ENCODE data around the gene GYG1.

The GYG1 gene

GRCh38 chr3:149001727-149002126, 10.4 kb downstream of the GYG1 start:
- Histone ChIP-seq H4K20me1 (ENCODE audit: insufficient read depth, low read length) (0 out of 2 replicates have a peak, but pooled peaks cover 5% of the 10 kb centered on the region), H3K4me3 (ENCODE audit: low read length) (no peak overlapping the region), H3K27me3 (ENCODE audit: low read depth, low read length) (no peaks in the 10 kb centered on the region), H3K4me2 (ENCODE audit: low read length) (no peak overlapping the region), H3K79me2 (ENCODE audit: low read length) (no peaks in the 10 kb centered on the region), H3K27ac (ENCODE audit: low read length) (no peak overlapping the region), H3K9me3 (ENCODE audit: insufficient read depth, low read length) (no peaks in the 10 kb centered on the region), H2AFZ (ENCODE audit: low read depth, low read length) (no peak overlapping the region), H3K4me1 (ENCODE audit: low read length) (peaks cover 22% of the 10 kb centered on the region), H3K9ac (ENCODE audit: low read length) (no peak overlapping the region), H3K36me3 (replicated peaks; ENCODE audit: low read depth, low read length) (peaks cover 21% of the 10 kb centered on the region)
- TF ChIP-seq EZH2phosphoT487 (IDR thresholded peaks at IDR 0.05; ENCODE audit: low read depth) (no peak), CTCF (IDR thresholded peaks at IDR 0.05; ENCODE audit: low read depth, low read length) (no peak)

- H3K27me3 ChIP-seq (ENCODE audit: low read depth, low read length), result no peaks in the 10 kb centered on the region
- H3K4me1 ChIP-seq (ENCODE audit: low read length), result peaks cover 19% of the 10 kb centered on the region
- no peak for TF ChIP-seq CTCF (IDR thresholded peaks at IDR 0.05; ENCODE audit: low read depth, low read length)
- no peak for TF ChIP-seq EZH2phosphoT487 (IDR thresholded peaks at IDR 0.05; ENCODE audit: low read depth)
- no peaks in the 10 kb centered on the region for H3K79me2 ChIP-seq (ENCODE audit: low read length)
- H3K36me3 ChIP-seq (replicated peaks; ENCODE audit: low read depth, low read length), result peaks cover 18% of the 10 kb centered on the region
- 0 out of 2 replicates have a peak overlapping the region, but pooled peaks have one; percentile 1 for H3K4me3 ChIP-seq (ENCODE audit: low read length)
- H3K4me2 ChIP-seq (ENCODE audit: low read length), result peak overlapping the region; percentile 37
- no peak overlapping the region for H3K27ac ChIP-seq (ENCODE audit: low read length)
- no peak overlapping the region for H2AFZ ChIP-seq (ENCODE audit: low read depth, low read length)
- H3K9ac ChIP-seq (ENCODE audit: low read length), result no peak overlapping the region
- no peaks in the 10 kb centered on the region for H3K9me3 ChIP-seq (ENCODE audit: insufficient read depth, low read length)
- H4K20me1 ChIP-seq (ENCODE audit: insufficient read depth, low read length), result 0 out of 2 replicates have a peak, but pooled peaks cover 5% of the 10 kb centered on the region
These were observed 12.4 kb downstream of the GYG1 start for GRCh38 chr3:149003653-149004305.

- Histone ChIP-seq H3K4me1 (ENCODE audit: low read length) (peaks cover 13% of the 10 kb centered on the region), H3K4me3 (ENCODE audit: low read length) (no peak overlapping the region), H3K79me2 (ENCODE audit: low read length) (no peaks in the 10 kb centered on the region), H3K27me3 (ENCODE audit: low read depth, low read length) (no peaks in the 10 kb centered on the region), H4K20me1 (ENCODE audit: insufficient read depth, low read length) (0 out of 2 replicates have a peak, but pooled peaks cover 5% of the 10 kb centered on the region), H3K4me2 (ENCODE audit: low read length) (no peak overlapping the region), H2AFZ (ENCODE audit: low read depth, low read length) (no peak overlapping the region), H3K36me3 (replicated peaks; ENCODE audit: low read depth, low read length) (peaks cover 20% of the 10 kb centered on the region), H3K9ac (ENCODE audit: low read length) (no peak overlapping the region), H3K9me3 (ENCODE audit: insufficient read depth, low read length) (no peaks in the 10 kb centered on the region), H3K27ac (ENCODE audit: low read length) (no peak overlapping the region)
- TF ChIP-seq EZH2phosphoT487 (IDR thresholded peaks at IDR 0.05; ENCODE audit: low read depth), result no peak
- no peak for TF ChIP-seq CTCF (IDR thresholded peaks at IDR 0.05; ENCODE audit: low read depth, low read length)
These were observed 13.3 kb downstream of the GYG1 start for GRCh38 chr3:149004622-149005021.

GRCh38 chr3:149005416-149005815, 14.1 kb downstream of the GYG1 start:
- peaks cover 14% of the 10 kb centered on the region for H3K36me3 ChIP-seq (replicated peaks; ENCODE audit: low read depth, low read length)
- TF ChIP-seq CTCF (IDR thresholded peaks at IDR 0.05; ENCODE audit: low read depth, low read length) (no peak), EZH2phosphoT487 (IDR thresholded peaks at IDR 0.05; ENCODE audit: low read depth) (no peak)
- H3K4me3 ChIP-seq (ENCODE audit: low read length), result no peak overlapping the region
- no peaks in the 10 kb centered on the region for H3K9me3 ChIP-seq (ENCODE audit: insufficient read depth, low read length)
- no peak overlapping the region for H2AFZ ChIP-seq (ENCODE audit: low read depth, low read length)
- no peak overlapping the region for H3K9ac ChIP-seq (ENCODE audit: low read length)
- H3K4me1 ChIP-seq (ENCODE audit: low read length), result peaks cover 13% of the 10 kb centered on the region
- no peak overlapping the region for H3K4me2 ChIP-seq (ENCODE audit: low read length)
- H3K79me2 ChIP-seq (ENCODE audit: low read length), result no peaks in the 10 kb centered on the region
- no peaks in the 10 kb centered on the region for H3K27me3 ChIP-seq (ENCODE audit: low read depth, low read length)
- 0 out of 2 replicates have a peak, but pooled peaks cover 5% of the 10 kb centered on the region for H4K20me1 ChIP-seq (ENCODE audit: insufficient read depth, low read length)
- H3K27ac ChIP-seq (ENCODE audit: low read length), result no peak overlapping the region

All from OCI-LY3 (cell line).